HG02678 (cell line): ENCODE data around the gene TRPM1.

ENCODE experiments used
- ATAC-seq: cut with Tn5 transposase; IDR thresholded peaks from one replicate; pipeline ENCODE4 v1.9.1; 2021; ENCODE audit warnings: mild to moderate bottlenecking, moderate library complexity; ENCODE audit not compliant: unreplicated experiment

The TRPM1 gene

GRCh38 chr15:30984118-30984517 is 117.4 kb downstream of the TRPM1 start:
- ATAC-seq = no peak

- ATAC-seq = no peak
Measured at GRCh38 chr15:30979457-30979856, 122.1 kb downstream of the TRPM1 start.

- no peak for ATAC-seq
Measured at GRCh38 chr15:30978328-30978727, 123.2 kb downstream of the TRPM1 start.

- peak; percentile 51 for ATAC-seq
Measured at GRCh38 chr15:30974112-30974511, 127.4 kb downstream of the TRPM1 start.

GRCh38 chr15:30973379-30973778 is 128.1 kb downstream of the TRPM1 start:
- ATAC-seq = no peak

- ATAC-seq = no peak
Measured at GRCh38 chr15:30969724-30970123, 131.8 kb downstream of the TRPM1 start.

GRCh38 chr15:30963681-30964080 is 137.8 kb downstream of the TRPM1 start:
- ATAC-seq = no peak

GRCh38 chr15:30962659-30963058 is 138.9 kb downstream of the TRPM1 start:
- ATAC-seq = no peak

GRCh38 chr15:30962079-30962478 is 139.4 kb downstream of the TRPM1 start:
- no peak for ATAC-seq

GRCh38 chr15:30958219-30958618 is 143.3 kb downstream of the TRPM1 start:
- ATAC-seq = no peak

GRCh38 chr15:30956216-30957124 is 145.1 kb downstream of the TRPM1 start:
- no peak for ATAC-seq

GRCh38 chr15:30954674-30955073 is 146.9 kb downstream of the TRPM1 start:
- no peak for ATAC-seq

- no peak for ATAC-seq
Measured at GRCh38 chr15:30953731-30954378, 147.7 kb downstream of the TRPM1 start.

GRCh38 chr15:30953183-30953582 is 148.3 kb downstream of the TRPM1 start:
- ATAC-seq = no peak
